GM18517 (cell line): ENCODE measurements around the gene HMGN3.

Experiments
- ATAC-seq: cut with Tn5 transposase; IDR thresholded peaks from one replicate; pipeline ENCODE4 v1.9.1; 2021; ENCODE audit warnings: mild to moderate bottlenecking, moderate library complexity; ENCODE audit not compliant: unreplicated experiment

HMGN3 gene

DNA sequence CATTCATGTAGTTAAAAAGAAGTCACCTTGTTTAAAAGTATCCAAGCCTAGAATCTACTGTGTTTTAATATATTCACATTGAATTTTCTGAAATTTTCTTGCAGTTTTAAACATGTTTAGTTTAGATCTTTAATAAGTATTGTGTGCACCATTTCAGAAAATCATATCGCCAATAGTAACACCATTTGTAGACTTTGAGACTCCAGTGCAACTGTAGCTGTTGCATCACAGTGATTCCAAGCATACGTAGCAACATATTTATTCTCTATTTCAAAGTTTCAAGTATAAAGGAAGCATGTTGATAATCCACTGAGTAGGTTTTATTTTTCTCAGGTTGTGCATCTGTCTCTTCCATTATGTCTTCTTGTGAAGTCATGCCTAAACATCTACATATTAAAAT is 46.4 kb downstream of the HMGN3 start:
- ATAC-seq: no peak

DNA sequence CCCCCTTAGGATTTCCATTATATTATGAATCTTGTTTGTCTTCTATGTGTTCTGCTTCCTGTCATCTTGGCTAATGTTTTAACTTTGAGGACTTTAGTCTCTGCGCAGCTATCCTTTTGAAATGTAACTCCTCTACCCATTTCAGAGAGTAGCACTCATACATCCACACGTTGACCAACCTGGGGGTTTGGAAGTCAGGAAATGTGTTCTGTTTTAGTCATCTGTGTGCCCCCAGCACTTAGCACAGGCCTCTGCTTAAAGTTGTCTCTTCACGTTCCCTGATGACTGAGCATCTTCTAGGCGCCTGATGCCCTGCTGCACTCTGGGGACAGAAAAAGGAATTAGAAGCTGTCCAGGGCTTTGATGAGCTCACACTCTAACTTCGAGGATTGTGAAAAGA is 47.9 kb downstream of the HMGN3 start:
- ATAC-seq: no peak

DNA sequence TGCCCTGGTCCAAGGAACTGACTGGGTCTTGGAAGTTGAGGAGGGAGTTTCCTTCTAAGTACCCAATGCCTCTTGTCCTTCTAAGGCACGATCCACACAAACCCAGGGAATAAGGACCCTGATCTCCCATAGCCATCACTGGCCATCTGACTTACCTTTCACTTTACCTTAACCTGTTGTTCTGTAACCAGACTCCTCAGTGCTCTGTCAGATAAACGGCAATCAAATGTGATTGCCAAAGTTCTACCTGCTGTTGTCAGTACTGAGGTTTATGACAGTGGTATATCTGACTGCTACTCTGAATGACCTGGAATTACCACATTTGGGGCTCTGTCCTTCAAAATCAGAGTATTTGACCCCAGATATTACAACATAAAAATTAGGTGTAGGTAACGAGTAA is 49.8 kb downstream of the HMGN3 start:
- ATAC-seq: no peak

GRCh38 chr6:79184086-79184485 is 50.4 kb downstream of the HMGN3 start:
- no peak for ATAC-seq

- no peak for ATAC-seq
Observed at GRCh38 chr6:79180052-79180451, 54.4 kb downstream of the HMGN3 start.

DNA sequence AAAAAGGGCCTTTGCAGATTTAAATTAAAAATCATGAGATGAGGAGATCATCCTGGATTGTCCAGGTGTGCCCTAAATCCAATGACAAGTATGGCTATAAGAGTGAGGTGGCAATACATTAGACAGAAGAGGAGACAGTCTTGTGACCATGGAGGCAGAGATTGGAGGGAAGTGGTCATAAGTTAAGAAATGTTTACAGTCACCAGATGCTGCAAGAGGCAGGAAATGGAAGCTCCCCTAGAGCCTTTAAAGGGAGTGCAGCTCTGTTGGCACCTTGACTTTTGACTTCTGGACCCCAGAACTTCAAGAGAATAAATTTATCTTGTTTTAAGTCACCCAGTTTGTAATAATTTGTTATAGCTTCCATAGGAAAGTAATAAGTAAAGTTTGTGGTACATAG is 61.1 kb downstream of the HMGN3 start:
- ATAC-seq: no peak

DNA sequence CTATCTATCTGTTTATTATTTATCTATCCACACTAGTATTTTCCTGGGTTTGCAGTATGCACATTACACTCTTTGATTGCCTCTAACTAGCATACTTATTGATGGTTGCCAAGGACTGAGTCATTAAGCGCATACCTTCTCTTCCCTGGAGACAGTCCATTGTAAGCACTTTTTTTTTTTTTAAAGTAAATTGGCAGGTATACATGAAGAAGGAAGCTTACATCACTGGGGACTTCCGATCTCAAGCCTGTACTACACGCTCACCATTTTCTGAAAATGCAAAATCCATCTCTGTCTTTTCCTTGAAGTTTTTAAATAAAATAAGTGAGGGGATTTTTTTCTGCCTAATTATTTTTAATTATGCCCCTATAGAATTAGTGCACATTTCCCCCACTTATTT is 63.5 kb downstream of the HMGN3 start:
- ATAC-seq: no peak

DNA sequence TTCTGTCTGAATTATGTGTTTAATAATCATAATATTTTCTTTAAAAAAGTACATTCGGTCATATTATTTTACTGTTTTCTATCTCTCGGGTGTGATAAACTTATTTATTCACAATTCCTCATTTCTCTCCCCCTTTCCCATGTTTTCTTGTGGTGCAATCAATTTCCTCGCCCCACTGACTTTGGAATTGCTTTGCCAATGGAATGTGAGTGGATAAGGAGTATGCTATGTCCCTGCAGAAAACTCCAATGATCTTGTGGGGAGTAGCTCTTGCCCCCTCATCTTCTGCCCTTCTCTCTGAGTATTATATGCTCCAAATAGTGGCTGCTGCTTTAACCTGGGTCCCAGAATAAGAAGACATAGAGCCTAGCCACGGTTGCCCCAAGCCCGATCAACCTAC is 64.1 kb downstream of the HMGN3 start:
- ATAC-seq: no peak

DNA sequence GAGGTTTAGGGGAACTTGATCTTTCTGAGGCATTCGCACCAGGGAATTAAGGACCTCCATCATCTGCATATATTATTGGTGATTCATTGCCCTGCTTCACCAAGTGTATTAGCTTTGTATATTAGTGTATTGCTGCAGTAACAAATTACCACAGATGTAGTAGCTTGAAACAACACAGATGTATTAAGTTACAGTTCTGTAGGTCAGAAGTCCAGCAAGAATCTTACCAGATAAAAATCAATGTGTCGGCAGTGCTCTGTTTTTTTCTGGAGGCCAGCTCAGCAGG is 65.8 kb downstream of the HMGN3 start:
- no peak for ATAC-seq

DNA sequence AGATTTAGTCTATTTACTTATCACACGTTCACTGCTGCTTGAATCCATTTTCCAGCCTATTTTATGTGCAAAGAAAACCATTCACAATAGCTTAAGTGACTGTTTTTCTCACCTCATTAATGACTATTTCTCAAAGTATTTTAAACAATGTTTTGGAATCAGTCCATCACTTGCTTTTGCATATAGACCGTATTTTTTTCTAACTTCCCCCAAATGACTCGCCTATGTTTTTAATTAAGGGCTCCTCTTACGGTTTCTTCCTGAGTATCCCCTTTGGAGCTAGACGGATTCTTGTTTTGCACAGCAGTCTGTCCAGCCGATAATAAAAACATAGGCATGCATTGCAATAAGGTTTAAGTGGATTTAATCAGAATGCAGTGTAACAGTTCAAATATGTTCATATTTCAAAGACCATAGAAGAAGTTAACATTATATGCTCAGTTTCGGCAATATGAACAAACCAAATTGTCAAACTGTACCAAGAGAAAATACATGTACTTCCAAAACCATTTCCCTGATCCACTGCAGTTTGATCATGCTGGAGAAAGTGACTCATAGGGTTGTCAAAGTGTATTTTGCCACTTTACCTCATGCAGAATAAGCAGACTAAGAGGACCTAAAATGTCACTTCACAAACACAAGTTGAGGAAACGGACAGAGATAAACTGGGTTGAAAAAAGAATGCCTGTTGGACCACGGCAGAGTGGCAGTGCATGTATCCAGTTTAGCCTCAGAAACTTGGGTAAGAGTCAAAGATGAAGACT is 66.4 kb downstream of the HMGN3 start:
- no peak for ATAC-seq

DNA sequence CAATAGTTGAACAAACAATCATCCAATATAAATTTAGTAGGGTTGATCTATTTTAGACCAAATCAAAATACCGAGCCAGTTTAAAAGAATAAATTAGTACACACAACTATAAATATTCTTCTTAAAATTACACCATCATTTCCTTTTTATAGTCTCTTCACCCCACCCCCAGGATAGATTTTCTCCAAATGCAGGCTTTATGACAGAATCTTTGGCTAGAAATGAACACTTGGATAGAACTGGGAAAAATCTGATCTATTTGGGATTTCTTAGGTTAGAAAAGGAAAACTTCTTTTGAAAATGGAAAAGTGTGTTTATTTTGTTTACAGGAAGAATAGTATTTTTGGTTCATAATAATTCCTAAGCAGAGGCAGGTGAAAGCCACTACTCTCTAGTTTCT is 74.6 kb downstream of the HMGN3 start:
- no peak for ATAC-seq

DNA sequence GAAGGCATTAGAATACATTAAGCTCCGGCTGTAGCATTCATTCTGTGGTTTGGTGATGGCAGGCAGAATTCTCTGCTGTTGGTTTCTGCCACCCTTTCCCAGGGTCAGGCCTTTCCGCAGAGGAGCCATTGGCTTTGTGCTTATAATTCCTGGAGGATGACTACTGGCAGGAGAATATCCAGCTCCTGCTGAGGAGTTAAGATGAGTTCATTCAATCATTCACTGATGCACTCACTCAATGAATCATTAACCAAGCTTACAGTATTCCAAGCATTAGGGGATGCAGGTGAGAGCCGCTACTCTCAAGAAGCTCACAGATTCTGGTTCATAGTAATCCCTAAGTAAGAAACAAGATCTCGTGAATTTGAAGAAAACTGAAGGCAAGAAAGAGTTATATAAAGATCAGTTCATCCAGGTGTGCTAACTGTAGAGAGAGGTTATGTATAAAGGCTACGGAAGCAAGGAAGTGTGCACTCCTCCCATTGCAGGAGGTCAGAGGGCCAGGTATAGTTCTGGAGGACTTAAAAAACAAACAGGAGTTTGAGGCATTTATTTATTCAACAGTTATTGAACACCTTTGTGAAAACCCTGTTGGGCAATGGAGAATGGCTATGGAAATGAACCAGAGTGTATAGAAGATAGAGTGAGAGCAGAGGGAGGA is 75.5 kb downstream of the HMGN3 start:
- no peak for ATAC-seq

- ATAC-seq: no peak
Observed at GRCh38 chr6:79157961-79158644, 76.4 kb downstream of the HMGN3 start.

DNA sequence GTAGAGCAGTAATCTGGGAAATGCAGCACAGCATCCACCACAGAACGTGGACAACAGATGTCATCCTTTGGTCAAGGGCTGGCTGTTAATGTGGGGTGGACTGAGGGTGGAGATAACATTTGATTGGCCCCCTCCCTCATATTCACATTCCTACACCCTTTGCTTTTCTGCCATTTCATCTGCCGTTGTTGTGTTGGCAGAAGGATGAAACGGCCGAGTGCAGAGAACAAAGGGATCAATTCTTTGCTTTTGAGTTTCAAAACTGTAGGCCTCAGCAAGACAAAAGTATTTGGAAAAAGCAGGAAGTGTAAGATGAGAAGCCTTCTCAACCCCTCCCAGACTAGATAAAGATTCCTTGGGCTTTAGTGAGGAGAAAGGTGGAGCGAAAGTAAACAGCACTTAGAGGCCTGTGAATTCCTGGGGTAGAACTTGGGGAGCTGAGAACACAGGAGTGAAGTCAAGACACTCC is 82.2 kb downstream of the HMGN3 start:
- no peak for ATAC-seq
